Smooth muscle cell (in vitro differentiated cells): Measurements from ENCODE around the gene PRXL2A. TPM values are rescaled to one million over a fixed set of nuclear protein-coding genes. Genes with fewer than 3 reads are reported as not detected.
A peak's percentile ranks its signal among the peaks of the same experiment; 100 is the strongest.

ENCODE experiments used
- DNase-seq: peaks from one replicate; lab custom pipeline; 2025; ENCODE audit not compliant: unreplicated experiment; lab: John Stamatoyannopoulos, UW
- H2AFZ ChIP-seq: fragments of 200-600 bp; sonication (generic); 2 replicates; pipeline ENCODE4 v1.6.0; 2016; ENCODE audit warnings: antibody characterized with exemption, low read depth, mild to moderate bottlenecking
- H3F3A ChIP-seq: fragments of 200-600 bp; sonication (generic); 2 replicates; pipeline ENCODE4 v1.6.0; 2017; ENCODE audit warnings: antibody characterized with exemption, low read depth
- H3K27ac ChIP-seq: fragments of 200-600 bp; sonication (generic); 2 replicates; pipeline ENCODE4 v1.5.1; 2016; ENCODE audit warnings: low read depth, mild to moderate bottlenecking
- H3K27me3 ChIP-seq: fragments of 200-600 bp; sonication (generic); 2 replicates; pipeline ENCODE4 v1.6.1; 2016; ENCODE audit warnings: low read depth, mild to moderate bottlenecking
- H3K36me3 ChIP-seq: fragments of 200-600 bp; sonication (generic); 2 replicates; pipeline ENCODE4 v1.5.1; 2016; ENCODE audit warnings: low read depth
- H3K4me1 ChIP-seq: fragments of 200-600 bp; sonication (generic); 2 replicates; pipeline ENCODE4 v1.5.1; 2016; ENCODE audit warnings: low read depth
- H3K4me2 ChIP-seq: fragments of 200-600 bp; sonication (generic); 2 replicates; pipeline ENCODE4 v1.6.0; 2016; ENCODE audit warnings: mild to moderate bottlenecking
- H3K4me3 ChIP-seq: fragments of 200-600 bp; sonication (generic); 2 replicates; pipeline ENCODE4 v1.5.1; 2016; ENCODE audit warnings: mild to moderate bottlenecking
- H3K79me2 ChIP-seq: fragments of 200-600 bp; sonication (generic); 2 replicates; pipeline ENCODE4 v1.6.0; 2016; ENCODE audit warnings: low read depth, mild to moderate bottlenecking
- H3K9ac ChIP-seq: fragments of 200-600 bp; sonication (generic); 2 replicates; pipeline ENCODE4 v1.6.0; 2016; ENCODE audit warnings: low read depth
- H3K9me3 ChIP-seq: fragments of 200-600 bp; sonication (generic); replicated peaks from 2 replicates; pipeline ENCODE4 v1.5.1; 2016; ENCODE audit warnings: low read depth
- H4K20me1 ChIP-seq: fragments of 200-600 bp; sonication (generic); 2 replicates; pipeline ENCODE4 v1.6.0; 2016; ENCODE audit warnings: low read depth
- WGBS: methylation state at CpG from one replicate; pipeline ENCODE4 v1.1.7; 2016; ENCODE audit warnings: low lambda C conversion rate; 5-methylcytosine and 5-hydroxymethylcytosine counted together
- polyA plus RNA-seq: library from polyadenylated mRNA; unstranded; fragments of >200 nt; fragmentation: Nextera tagmentation; extraction: Ambion mirVana; gene quantifications from 2 replicates; pipeline ENCODE4 v1.2.1, GENCODE V29; 2016
- total RNA-seq: library from RNA; depleted of rRNA; stranded (reverse); fragments of >200 nt; gene quantifications from 2 replicates; pipeline ENCODE4 v1.2.3, GENCODE V29; 2014
- TF ChIP-seq, protein P1 (sequence below): fragments of 200-600 bp; sonication (generic); IDR thresholded peaks from 2 replicates; pipeline ENCODE4 v1.5.1; 2017; ENCODE audit warnings: borderline replicate concordance, mild to moderate bottlenecking, antibody characterized with exemption; ENCODE audit not compliant: insufficient read depth, poor library complexity, severe bottlenecking

The PRXL2A gene
- total and polyA plus RNA-seq, 2 experiments from 2014 or later: 28.8 to 80.0 TPM

DNA sequence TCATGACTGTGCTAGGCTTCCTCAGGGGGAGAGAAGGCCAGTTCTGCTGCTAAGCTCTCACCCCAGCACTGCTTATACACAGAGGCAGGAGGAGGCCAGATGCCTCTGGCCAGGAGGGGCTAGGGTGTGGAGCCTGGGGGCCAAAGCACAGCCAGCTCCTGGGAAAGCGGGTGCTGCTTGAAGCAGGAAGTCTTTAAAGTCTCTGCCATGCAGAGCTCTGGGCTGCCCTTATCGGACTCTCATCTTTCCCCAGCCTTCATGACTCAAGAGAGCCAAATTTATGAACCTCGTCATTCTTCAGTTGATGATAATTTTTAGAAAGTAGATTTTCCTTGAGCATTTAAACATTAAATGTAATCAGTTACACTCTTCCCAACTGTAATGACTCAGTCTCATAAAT is 34.5 kb downstream of the PRXL2A start:
- no peak for DNase-seq
- H3K4me1 ChIP-seq: peaks cover 12% of the 10 kb centered on the region
- H3K4me2 ChIP-seq: peak overlapping the region; percentile 15
- H2AFZ ChIP-seq: peak overlapping the region; percentile 8
- H3K9me3 ChIP-seq: no peaks in the 10 kb centered on the region
- no peaks in the 10 kb centered on the region for H3K36me3 ChIP-seq
- no peaks in the 10 kb centered on the region for H3K27me3 ChIP-seq
- H4K20me1 ChIP-seq: no peaks in the 10 kb centered on the region
- H3K4me3 ChIP-seq: no peak overlapping the region
- 12% methylated on average over 3 of the region's 3 CpGs for WGBS
- H3F3A ChIP-seq: peaks cover 13% of the 10 kb centered on the region
- H3K79me2 ChIP-seq: no peaks in the 10 kb centered on the region
- peak overlapping the region; percentile 68 for H3K27ac ChIP-seq
- H3K9ac ChIP-seq: no peak overlapping the region
- TF ChIP-seq, protein P1, sequence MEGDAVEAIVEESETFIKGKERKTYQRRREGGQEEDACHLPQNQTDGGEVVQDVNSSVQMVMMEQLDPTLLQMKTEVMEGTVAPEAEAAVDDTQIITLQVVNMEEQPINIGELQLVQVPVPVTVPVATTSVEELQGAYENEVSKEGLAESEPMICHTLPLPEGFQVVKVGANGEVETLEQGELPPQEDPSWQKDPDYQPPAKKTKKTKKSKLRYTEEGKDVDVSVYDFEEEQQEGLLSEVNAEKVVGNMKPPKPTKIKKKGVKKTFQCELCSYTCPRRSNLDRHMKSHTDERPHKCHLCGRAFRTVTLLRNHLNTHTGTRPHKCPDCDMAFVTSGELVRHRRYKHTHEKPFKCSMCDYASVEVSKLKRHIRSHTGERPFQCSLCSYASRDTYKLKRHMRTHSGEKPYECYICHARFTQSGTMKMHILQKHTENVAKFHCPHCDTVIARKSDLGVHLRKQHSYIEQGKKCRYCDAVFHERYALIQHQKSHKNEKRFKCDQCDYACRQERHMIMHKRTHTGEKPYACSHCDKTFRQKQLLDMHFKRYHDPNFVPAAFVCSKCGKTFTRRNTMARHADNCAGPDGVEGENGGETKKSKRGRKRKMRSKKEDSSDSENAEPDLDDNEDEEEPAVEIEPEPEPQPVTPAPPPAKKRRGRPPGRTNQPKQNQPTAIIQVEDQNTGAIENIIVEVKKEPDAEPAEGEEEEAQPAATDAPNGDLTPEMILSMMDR: no peak

DNA sequence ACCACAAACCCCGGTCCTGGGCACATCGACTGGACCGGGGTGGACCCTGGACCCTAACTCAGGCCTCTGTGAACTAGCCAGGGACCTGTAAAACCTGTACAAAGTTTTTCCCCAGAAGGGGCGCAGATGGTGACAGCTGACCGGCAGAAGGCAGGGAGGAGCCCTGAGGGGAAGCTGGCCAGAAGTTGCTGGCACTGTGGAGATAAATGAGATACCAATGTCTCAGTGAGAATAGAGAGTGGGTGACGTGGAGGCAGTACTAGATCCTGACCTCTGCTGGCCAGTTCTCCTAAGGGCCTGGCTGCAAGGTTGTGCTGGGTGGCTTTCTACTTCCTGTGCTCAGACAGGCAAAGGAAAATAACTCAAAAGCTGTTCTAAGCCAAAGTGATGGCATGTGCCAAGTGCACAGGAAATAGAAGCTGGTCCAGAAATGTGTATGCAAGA is 35.2 kb downstream of the PRXL2A start:
- Histone ChIP-seq H3K4me1 (peaks cover 12% of the 10 kb centered on the region), H3K36me3 (no peaks in the 10 kb centered on the region), H3K9ac (no peak overlapping the region), H3F3A (peaks cover 13% of the 10 kb centered on the region), H3K79me2 (no peaks in the 10 kb centered on the region), H3K9me3 (no peaks in the 10 kb centered on the region), H3K4me3 (no peak overlapping the region), H3K27me3 (no peaks in the 10 kb centered on the region), H3K27ac (peak overlapping the region; percentile 68), H2AFZ (no peak overlapping the region), H3K4me2 (no peak overlapping the region), H4K20me1 (no peaks in the 10 kb centered on the region)
- TF ChIP-seq, protein P1: peak; percentile 28
- DNase-seq: no peak
- 64% methylated on average over 6 of the region's 6 CpGs for WGBS

GRCh38 chr10:80444124-80444523 is 35.8 kb downstream of the PRXL2A start:
- Histone ChIP-seq H4K20me1 (no peaks in the 10 kb centered on the region), H2AFZ (peak overlapping the region; percentile 26), H3K27me3 (no peaks in the 10 kb centered on the region), H3K4me2 (peak overlapping the region; percentile 2), H3K9me3 (no peaks in the 10 kb centered on the region), H3F3A (peaks cover 13% of the 10 kb centered on the region), H3K9ac (no peak overlapping the region), H3K79me2 (no peaks in the 10 kb centered on the region), H3K36me3 (no peaks in the 10 kb centered on the region), H3K4me1 (peaks cover 12% of the 10 kb centered on the region), H3K27ac (no peak overlapping the region), H3K4me3 (no peak overlapping the region)
- no peak for DNase-seq
- 65% methylated on average over 2 of the region's 2 CpGs for WGBS
- TF ChIP-seq, protein P1: no peak

GRCh38 chr10:80444646-80445319 is 36.4 kb downstream of the PRXL2A start:
- no peak overlapping the region for H3K4me3 ChIP-seq
- H3F3A ChIP-seq: peaks cover 13% of the 10 kb centered on the region
- no peaks in the 10 kb centered on the region for H3K9me3 ChIP-seq
- no peak overlapping the region for H3K9ac ChIP-seq
- TF ChIP-seq, protein P1: peak; percentile 43
- H4K20me1 ChIP-seq: no peaks in the 10 kb centered on the region
- peak overlapping the region; percentile 2 for H3K4me2 ChIP-seq
- H3K79me2 ChIP-seq: no peaks in the 10 kb centered on the region
- 32% methylated on average over 10 of the region's 11 CpGs for WGBS
- peaks cover 12% of the 10 kb centered on the region for H3K4me1 ChIP-seq
- no peaks in the 10 kb centered on the region for H3K27me3 ChIP-seq
- no peak for DNase-seq
- no peak overlapping the region for H3K27ac ChIP-seq
- no peaks in the 10 kb centered on the region for H3K36me3 ChIP-seq
- H2AFZ ChIP-seq: peak overlapping the region; percentile 26
